Measurements from ENCODE around the gene CCDC40.

GRCh38 chr17:80100035-80100323 lies 63.5 kb downstream of the CCDC40 start:
- no peak for TF ChIP-seq SIN3A (IDR thresholded peaks at IDR 0.05; ENCODE audit: borderline replicate concordance, insufficient read depth, low read length)
- TF ChIP-seq TAF1 (IDR thresholded peaks at IDR 0.05; ENCODE audit: borderline replicate concordance, insufficient read depth, low read length), result no peak
- TF ChIP-seq REST (IDR thresholded peaks at IDR 0.05; ENCODE audit: insufficient read depth in 1 of 2, low read depth in 2 of 2, low read length in 2 of 2), result no peak
- no peak for TF ChIP-seq POLR2AphosphoS5 (IDR thresholded peaks at IDR 0.05; ENCODE audit: low read depth, low read length)
- TF ChIP-seq FOXP2 (optimal IDR thresholded peaks at IDR 0.05; ENCODE audit: borderline replicate concordance, extremely low read depth, extremely low read length, insufficient read depth), result no peak

Measured in PFSK-1 (cell line).